Measurements from ENCODE around the gene UBXN4. TPM values are rescaled to one million over a fixed set of nuclear protein-coding genes. Genes with fewer than 3 reads are reported as not detected.
"Not testable (repeated sequence)": the region's sequence is repeated elsewhere in the genome, so short reads cannot be mapped to it uniquely, and the experiment has no call there.

Gene UBXN4
- total RNA-seq, 1 experiment from 2014 or later, result 65.4 TPM

DNA sequence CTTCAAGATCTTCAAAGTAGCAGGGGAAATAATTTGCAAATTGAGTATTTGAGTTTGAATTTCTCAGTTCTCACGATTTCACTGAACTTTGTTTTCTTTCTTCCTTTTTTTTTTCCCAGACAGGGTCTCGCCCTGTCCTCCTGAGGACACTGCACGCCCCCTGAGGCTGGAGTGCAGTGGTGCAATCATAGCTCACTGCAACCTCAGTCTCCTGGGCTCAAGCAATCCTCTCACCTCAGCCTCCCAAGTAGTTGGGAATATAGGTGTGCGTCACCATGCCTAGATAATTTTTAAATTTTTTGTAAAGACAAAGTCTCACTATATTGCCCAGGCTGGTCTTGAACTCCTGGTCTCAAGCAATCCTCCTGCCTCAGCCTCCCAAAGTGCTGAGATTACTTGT lies 54.0 kb downstream of the UBXN4 start:
- WGBS (ENCODE audit: extremely low coverage, insufficient read length, low lambda C conversion rate), result no CpG with 5 or more reads among the region's 4 CpGs
- TF ChIP-seq CTCF (conservative IDR thresholded peaks at IDR 0.05), result peak; percentile 43

More for the DNA sequence above, 54.0 kb downstream of the UBXN4 start:
- not testable (repeated sequence) for H4K91ac ChIP-seq (ENCODE audit: insufficient read length, low read depth, low read length); H2BK15ac ChIP-seq (ENCODE audit: low read depth, low read length); DNase-seq; H3K27me3 ChIP-seq (ENCODE audit: insufficient read depth, low read length); H2AFZ ChIP-seq (ENCODE audit: low read length); H3K4me3 Mint-ChIP-seq; H2BK20ac ChIP-seq (ENCODE audit: low read depth, low read length, poor library complexity, severe bottlenecking); H3K23me2 ChIP-seq (ENCODE audit: insufficient read length, low read depth, low read length, poor library complexity, severe bottlenecking); H3K56ac ChIP-seq (ENCODE audit: insufficient read length, low read depth, low read length); H2BK120ac ChIP-seq (ENCODE audit: low read depth, low read length, poor library complexity, severe bottlenecking); H2BK5ac ChIP-seq (ENCODE audit: insufficient read length, low read length); H3K9me3 ChIP-seq (ENCODE audit: control insufficient read depth, low read depth, low read length); H3K27ac Mint-ChIP-seq; H3K23ac ChIP-seq (ENCODE audit: insufficient read length, low read depth, low read length); H3K4me2 ChIP-seq (ENCODE audit: insufficient read depth, insufficient read length, low read length); H4K5ac ChIP-seq (ENCODE audit: insufficient read length, low read depth, low read length); H3K14ac ChIP-seq (ENCODE audit: insufficient read depth, low read length); H4K20me1 ChIP-seq (ENCODE audit: control insufficient read depth, insufficient read depth, insufficient read length); H3K27me3 Mint-ChIP-seq (ENCODE audit: low read depth); H3K4me1 ChIP-seq (ENCODE audit: insufficient read depth, low read length); H4K8ac ChIP-seq (replicated peaks; ENCODE audit: insufficient read length, low read depth, low read length); H3K79me2 ChIP-seq (ENCODE audit: insufficient read depth, low read length); H3K9ac ChIP-seq (ENCODE audit: extremely low read depth, insufficient read length, low read length); H2BK12ac ChIP-seq (ENCODE audit: insufficient read length, low read depth, low read length); H3K79me1 ChIP-seq (ENCODE audit: insufficient read depth, low read depth, low read length, poor library complexity, severe bottlenecking); H3K27ac ChIP-seq (ENCODE audit: insufficient read length, low read depth, low read length); H3K4ac ChIP-seq (ENCODE audit: low read depth, low read length); H2AK5ac ChIP-seq (ENCODE audit: insufficient read length, low read length); H3K18ac ChIP-seq (ENCODE audit: insufficient read length, low read depth, low read length); H3T11ph ChIP-seq (ENCODE audit: low read length)
- Mint-ChIP-seq H3K36me3 (ENCODE audit: insufficient read depth in 1 of 3, low read depth in 3 of 3) (peaks cover 0 to 11% (median 10%) of the 10 kb centered on the region in 3 experiments; a peak in 3 of 7 replicates), H3K4me1 (peaks cover 15 to 19% of the 10 kb centered on the region in 2 experiments), H3K9me3 (peaks cover 11 to 13% of the 10 kb centered on the region in 2 experiments)

Data from H9 (cell line).